H4 (cell line): ENCODE measurements around the gene BDNF. TPM values are rescaled to one million over a fixed set of nuclear protein-coding genes. Genes with fewer than 3 reads are reported as not detected.

Experiments
- total RNA-seq: library from RNA; depleted of rRNA; stranded (reverse); fragments of >200 nt; shearing (Covaris generic); gene quantifications from 2 replicates; pipeline ENCODE4 v1.2.3, GENCODE V29; 2014; rRNA removed

BDNF gene
- total RNA-seq, 1 experiment from 2014 or later, result 16.1 TPM

Other genes starting within 250 kb of the BDNF start
- gene LGR4, start 227.7 kb downstream of the BDNF start, total RNA-seq, result 25.1 and 28.5 TPM in 2 replicates
- gene LIN7C, start 193.7 kb downstream of the BDNF start, total RNA-seq, result 41.6 and 63.4 TPM in 2 replicates